GM21381 (cell line): Measurements from ENCODE around the gene LRRC7.

ENCODE experiments used
- ATAC-seq: cut with Tn5 transposase; IDR thresholded peaks from one replicate; pipeline ENCODE4 v1.9.1; 2021; ENCODE audit warnings: mild to moderate bottlenecking, moderate library complexity; ENCODE audit not compliant: unreplicated experiment

LRRC7 gene

GRCh38 chr1:69587391-69587790 is 19.7 kb downstream of the LRRC7 start:
- no peak for ATAC-seq

GRCh38 chr1:69589799-69590198 is 22.1 kb downstream of the LRRC7 start:
- ATAC-seq, result no peak

GRCh38 chr1:69592341-69592740 is 24.6 kb downstream of the LRRC7 start:
- ATAC-seq, result no peak

GRCh38 chr1:69595486-69595885 is 27.8 kb downstream of the LRRC7 start:
- no peak for ATAC-seq

GRCh38 chr1:69611316-69611715 is 43.6 kb downstream of the LRRC7 start:
- no peak for ATAC-seq

GRCh38 chr1:69613414-69613813 is 45.7 kb downstream of the LRRC7 start:
- ATAC-seq, result no peak

GRCh38 chr1:69638673-69639072 is 71.0 kb downstream of the LRRC7 start:
- ATAC-seq, result no peak

- ATAC-seq, result no peak
Observed at GRCh38 chr1:69639159-69639558, 71.4 kb downstream of the LRRC7 start.

GRCh38 chr1:69643266-69643665 is 75.5 kb downstream of the LRRC7 start:
- no peak for ATAC-seq

- no peak for ATAC-seq
Observed at GRCh38 chr1:69645477-69645876, 77.8 kb downstream of the LRRC7 start.

- ATAC-seq, result no peak
Observed at GRCh38 chr1:69648486-69648885, 80.8 kb downstream of the LRRC7 start.

- no peak for ATAC-seq
Observed at GRCh38 chr1:69649383-69649990, 81.8 kb downstream of the LRRC7 start.

GRCh38 chr1:69650779-69651178 is 83.1 kb downstream of the LRRC7 start:
- ATAC-seq, result no peak

GRCh38 chr1:69651656-69652055 is 83.9 kb downstream of the LRRC7 start:
- no peak for ATAC-seq

GRCh38 chr1:69657971-69658370 is 90.2 kb downstream of the LRRC7 start:
- ATAC-seq, result no peak

- ATAC-seq, result no peak
Observed at GRCh38 chr1:69661686-69662085, 94.0 kb downstream of the LRRC7 start.

- ATAC-seq, result no peak
Observed at GRCh38 chr1:69662321-69662720, 94.6 kb downstream of the LRRC7 start.

GRCh38 chr1:69671363-69672010 is 103.8 kb downstream of the LRRC7 start:
- no peak for ATAC-seq

- ATAC-seq, result no peak
Observed at GRCh38 chr1:69673321-69673720, 105.6 kb downstream of the LRRC7 start.

- ATAC-seq, result no peak
Observed at GRCh38 chr1:69679965-69680364, 112.2 kb downstream of the LRRC7 start.

- ATAC-seq, result no peak
Observed at GRCh38 chr1:69686367-69686984, 118.8 kb downstream of the LRRC7 start.

GRCh38 chr1:69688193-69688592 is 120.5 kb downstream of the LRRC7 start:
- no peak for ATAC-seq
